Measurements from ENCODE around the gene RAB24.
"Not testable (repeated sequence)": the region's sequence is repeated elsewhere in the genome, so short reads cannot be mapped to it uniquely, and the experiment has no call there.

Gene RAB24

GRCh38 chr5:177310332-177310731 lies 6.8 kb upstream of the RAB24 start:
- DNase-seq, result no peak

- peak; percentile 8 to 78 (median 58) for DNase-seq
Observed at GRCh38 chr5:177309351-177310191, 6.1 kb upstream of the RAB24 start.

- DNase-seq, result no peak
Observed at GRCh38 chr5:177308740-177309139, 5.2 kb upstream of the RAB24 start.

- DNase-seq, result no peak
Observed at GRCh38 chr5:177307544-177308363, 4.2 kb upstream of the RAB24 start.

- DNase-seq, result no peak
Observed at GRCh38 chr5:177306674-177307543, 3.4 kb upstream of the RAB24 start.

- DNase-seq, result not testable (repeated sequence)
Observed at GRCh38 chr5:177306103-177306640, 2.7 kb upstream of the RAB24 start.

- no peak for DNase-seq
Observed at GRCh38 chr5:177304392-177305119, 1.0 kb upstream of the RAB24 start.

- DNase-seq, result no peak
Observed at GRCh38 chr5:177303925-177304391, 439 bp upstream of the RAB24 start.

GRCh38 chr5:177302354-177303110 lies 987 bp downstream of the RAB24 start:
- peak in 2 of 6 experiments; percentile 26 to 32 for DNase-seq

GRCh38 chr5:177301503-177302165 lies 1.9 kb downstream of the RAB24 start:
- DNase-seq, result no peak

GRCh38 chr5:177300951-177301350 lies 2.6 kb downstream of the RAB24 start:
- DNase-seq, result no peak

GRCh38 chr5:177300236-177300880 lies 3.2 kb downstream of the RAB24 start:
- DNase-seq, result peak in 5 of 6 experiments; percentile 15 to 34 (median 29)

- DNase-seq, result no peak
Observed at GRCh38 chr5:177299697-177300096, 3.8 kb downstream of the RAB24 start.

GRCh38 chr5:177297922-177298321 lies 5.6 kb downstream of the RAB24 start:
- no peak for DNase-seq

- no peak for DNase-seq
Observed at GRCh38 chr5:177296581-177296980, 6.9 kb downstream of the RAB24 start.

GRCh38 chr5:177295924-177296323 lies 7.6 kb downstream of the RAB24 start:
- DNase-seq, result no peak

- no peak for DNase-seq
Observed at GRCh38 chr5:177294632-177295031, 8.9 kb downstream of the RAB24 start.

- DNase-seq, result no peak
Observed at GRCh38 chr5:177293819-177294581, 9.5 kb downstream of the RAB24 start.

GRCh38 chr5:177291735-177292134 lies 11.8 kb downstream of the RAB24 start:
- DNase-seq, result no peak
